SKM-1 (cell line): ENCODE data around the gene GBE1.
"Not testable (repeated sequence)": the region's sequence is repeated elsewhere in the genome, so short reads cannot be mapped to it uniquely, and the experiment has no call there.

Source experiments
- DNase-seq: peaks from one replicate; lab custom pipeline; 2025; ENCODE audit not compliant: unreplicated experiment; lab: John Stamatoyannopoulos, UW

The GBE1 gene

GRCh38 chr3:81544385-81544784, 217.1 kb downstream of the GBE1 start:
- DNase-seq = no peak

- no peak for DNase-seq
Measured at GRCh38 chr3:81540787-81541186, 220.7 kb downstream of the GBE1 start.

GRCh38 chr3:81531846-81532245, 229.6 kb downstream of the GBE1 start:
- DNase-seq = no peak

- no peak for DNase-seq
Measured at GRCh38 chr3:81531263-81531662, 230.2 kb downstream of the GBE1 start.

GRCh38 chr3:81530180-81530939, 231.1 kb downstream of the GBE1 start:
- DNase-seq = no peak

GRCh38 chr3:81521855-81522254, 239.6 kb downstream of the GBE1 start:
- no peak for DNase-seq

- DNase-seq = no peak
Measured at GRCh38 chr3:81518945-81519344, 242.5 kb downstream of the GBE1 start.

- DNase-seq = no peak
Measured at GRCh38 chr3:81516042-81516441, 245.4 kb downstream of the GBE1 start.

- DNase-seq = no peak
Measured at GRCh38 chr3:81513591-81513990, 247.9 kb downstream of the GBE1 start.

- DNase-seq = no peak
Measured at GRCh38 chr3:81503026-81503425, 258.4 kb downstream of the GBE1 start.

GRCh38 chr3:81502236-81502635, 259.2 kb downstream of the GBE1 start:
- no peak for DNase-seq

- DNase-seq = no peak
Measured at GRCh38 chr3:81500039-81500438, 261.4 kb downstream of the GBE1 start.

GRCh38 chr3:81497572-81498251, 263.7 kb downstream of the GBE1 start:
- no peak for DNase-seq

GRCh38 chr3:81496407-81497104, 264.9 kb downstream of the GBE1 start:
- no peak for DNase-seq

- not testable (repeated sequence) for DNase-seq
Measured at GRCh38 chr3:81492471-81492870, 269.0 kb downstream of the GBE1 start.

GRCh38 chr3:81492040-81492439, 269.4 kb downstream of the GBE1 start:
- DNase-seq = no peak

GRCh38 chr3:81490541-81491288, 270.7 kb downstream of the GBE1 start:
- peak; percentile 7 for DNase-seq

GRCh38 chr3:81485444-81485865, 276.0 kb downstream of the GBE1 start:
- no peak for DNase-seq

- DNase-seq = no peak
Measured at GRCh38 chr3:81484520-81484919, 276.9 kb downstream of the GBE1 start.

- DNase-seq = no peak
Measured at GRCh38 chr3:81483046-81483445, 278.4 kb downstream of the GBE1 start.

- DNase-seq = no peak
Measured at GRCh38 chr3:81477740-81478139, 283.7 kb downstream of the GBE1 start.
